Activated CD8-positive, alpha-beta memory T cell treated with anti-CD3 and anti-CD28 coated beads, Interleukin-2, amount 50 U/mL, for 4 hours (primary cell): ENCODE measurements around the gene AUTS2.
"Not testable (repeated sequence)": the region's sequence is repeated elsewhere in the genome, so short reads cannot be mapped to it uniquely, and the experiment has no call there.

ENCODE experiments used
- DNase-seq: peaks from one replicate; pipeline ENCODE4 v3.0.0-alpha.2; 2020

The AUTS2 gene

DNA sequence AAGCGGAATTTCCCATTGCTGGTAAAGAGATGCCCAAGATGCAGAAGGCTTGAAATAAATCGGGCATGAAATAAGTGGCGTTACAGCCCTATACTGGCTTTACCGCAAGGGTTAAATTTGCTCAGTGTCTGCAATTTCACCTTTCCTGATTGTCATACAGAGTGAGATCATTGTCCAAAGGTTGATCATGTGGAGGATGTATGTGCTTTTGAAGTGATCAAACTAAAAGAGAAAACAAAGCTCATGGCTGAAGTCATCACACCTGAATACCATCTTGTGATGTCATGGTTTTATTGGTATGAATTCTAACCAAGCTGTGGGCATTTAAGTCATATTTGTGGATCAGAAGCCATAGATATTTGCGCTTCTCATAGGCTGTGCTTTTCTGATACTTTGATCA lies 635.5 kb downstream of the AUTS2 start:
- no peak for DNase-seq

DNA sequence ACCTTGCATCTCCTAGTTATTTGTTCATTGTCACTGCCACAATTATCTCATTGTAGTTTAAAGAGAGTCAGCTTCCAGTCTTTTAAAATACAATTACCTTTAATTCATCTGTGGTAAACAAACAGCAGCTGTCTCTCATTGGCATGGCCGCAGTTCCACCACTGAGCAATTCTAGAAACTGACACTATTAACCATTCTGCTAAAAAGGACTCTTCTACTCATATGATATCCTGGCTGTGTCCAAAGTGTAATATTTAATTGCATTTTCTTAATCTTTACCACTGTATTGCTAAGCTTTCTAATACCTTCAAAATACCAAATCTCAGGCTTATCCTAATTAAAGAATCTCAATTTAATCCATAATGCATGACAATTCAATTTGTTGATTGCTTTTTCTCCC lies 639.0 kb downstream of the AUTS2 start:
- DNase-seq, result no peak

DNA sequence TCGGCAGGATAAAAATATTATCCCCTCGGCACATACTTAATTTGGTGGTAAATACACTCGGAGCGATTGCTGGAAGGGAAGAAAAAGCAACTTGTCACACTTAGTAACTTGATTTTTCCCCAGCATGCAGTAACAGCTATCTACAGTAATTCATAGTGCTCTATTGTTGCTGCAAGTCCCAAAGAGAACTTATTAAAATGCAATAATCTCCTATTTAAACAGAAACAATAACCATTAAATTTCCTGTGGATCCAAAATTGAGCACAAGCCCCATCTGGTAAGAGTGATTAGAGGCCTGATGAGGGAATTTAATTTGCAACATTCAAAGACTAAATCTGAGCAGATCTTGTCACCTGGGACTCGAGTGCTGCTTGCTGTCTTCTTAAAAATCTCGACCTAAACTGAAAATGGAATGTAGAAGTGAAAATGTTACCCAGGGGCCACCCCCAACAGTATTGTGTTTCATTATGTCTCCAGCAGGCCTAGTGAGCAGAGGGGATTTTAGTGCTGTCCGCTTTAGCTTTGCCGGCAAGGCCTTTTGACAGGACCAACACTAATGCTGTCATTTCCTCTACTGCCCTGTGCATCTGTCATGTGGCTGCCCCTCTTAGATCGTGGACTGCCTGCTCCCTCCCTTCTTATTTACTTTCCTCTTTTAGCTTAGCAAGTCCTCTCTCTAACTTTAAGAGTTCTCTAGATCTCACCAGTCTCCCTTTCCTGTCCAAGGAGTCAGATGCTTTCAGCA lies 639.7 kb downstream of the AUTS2 start:
- DNase-seq, result no peak

DNA sequence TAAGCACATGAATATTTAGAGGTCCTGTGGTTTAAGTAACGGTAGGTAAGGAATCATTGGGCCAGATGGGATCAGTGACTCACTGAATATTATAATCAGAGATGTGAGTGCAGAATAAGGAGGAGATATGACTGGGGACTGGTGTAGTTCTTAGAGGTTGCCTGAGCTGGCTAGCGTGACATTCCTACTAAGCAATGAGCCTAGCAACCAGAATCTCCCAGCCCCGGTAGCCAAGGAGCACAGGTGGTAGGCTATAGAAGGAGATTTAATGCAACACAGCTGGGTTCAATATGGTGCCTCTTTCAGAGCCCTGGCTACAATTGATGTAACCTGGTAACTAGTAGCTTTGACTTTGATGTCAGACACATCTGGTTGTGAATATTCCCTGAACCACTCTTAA lies 641.6 kb downstream of the AUTS2 start:
- DNase-seq, result no peak

- DNase-seq, result no peak
Measured at GRCh38 chr7:70240873-70241272, 642.6 kb downstream of the AUTS2 start.

DNA sequence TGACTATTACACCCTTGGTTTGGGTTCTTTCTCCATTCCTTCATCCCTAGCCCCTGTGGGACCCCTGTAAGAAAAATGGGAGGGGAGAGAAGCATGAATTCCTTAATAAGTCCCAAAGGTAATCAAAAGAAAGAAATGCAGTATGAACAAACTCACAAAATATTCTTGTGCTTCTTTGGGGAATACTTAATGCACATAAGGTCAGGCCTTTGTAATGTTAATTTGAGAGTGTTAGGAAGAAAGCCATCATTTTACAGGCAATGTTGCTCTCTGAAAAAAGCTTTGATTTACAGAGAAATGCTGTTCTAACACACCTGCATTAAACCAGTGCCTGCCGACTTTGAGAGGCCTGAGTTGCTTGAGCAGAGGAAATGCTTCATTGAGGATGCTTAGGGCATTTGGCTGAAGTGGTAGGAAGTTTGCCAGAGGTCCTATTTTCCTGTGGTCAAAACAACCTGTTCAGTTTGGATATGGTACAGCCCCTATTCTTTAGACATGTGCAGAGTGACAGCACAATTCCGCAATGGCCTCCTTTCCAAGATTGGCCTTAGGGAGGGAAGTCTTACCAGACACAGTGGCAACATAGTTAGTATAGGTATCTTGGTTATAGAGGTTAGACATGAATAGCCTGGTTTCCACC lies 643.4 kb downstream of the AUTS2 start:
- no peak for DNase-seq

GRCh38 chr7:70242826-70243225 lies 644.6 kb downstream of the AUTS2 start:
- DNase-seq, result no peak

DNA sequence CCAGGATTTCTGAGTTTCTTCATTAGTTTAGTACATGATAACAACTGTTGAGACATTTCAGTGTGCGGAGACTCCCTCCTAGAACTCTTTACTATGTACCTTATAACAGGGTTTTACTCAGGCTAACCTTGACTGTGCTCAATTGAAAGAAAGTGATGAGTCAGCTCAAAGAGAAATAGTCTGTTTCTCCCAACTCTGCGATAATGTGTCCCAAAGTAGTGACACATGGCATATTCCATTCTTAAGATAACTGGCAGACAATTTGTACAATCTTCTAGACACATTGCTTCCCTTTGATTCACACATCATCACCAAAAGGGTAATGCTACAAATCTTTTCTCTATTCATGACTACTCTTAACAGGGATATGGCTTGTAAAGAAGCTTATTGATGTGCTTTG lies 645.2 kb downstream of the AUTS2 start:
- no peak for DNase-seq

GRCh38 chr7:70257921-70258320 lies 659.6 kb downstream of the AUTS2 start:
- no peak for DNase-seq

GRCh38 chr7:70259502-70259901 lies 661.2 kb downstream of the AUTS2 start:
- no peak for DNase-seq

GRCh38 chr7:70263471-70264255 lies 665.4 kb downstream of the AUTS2 start:
- no peak for DNase-seq

DNA sequence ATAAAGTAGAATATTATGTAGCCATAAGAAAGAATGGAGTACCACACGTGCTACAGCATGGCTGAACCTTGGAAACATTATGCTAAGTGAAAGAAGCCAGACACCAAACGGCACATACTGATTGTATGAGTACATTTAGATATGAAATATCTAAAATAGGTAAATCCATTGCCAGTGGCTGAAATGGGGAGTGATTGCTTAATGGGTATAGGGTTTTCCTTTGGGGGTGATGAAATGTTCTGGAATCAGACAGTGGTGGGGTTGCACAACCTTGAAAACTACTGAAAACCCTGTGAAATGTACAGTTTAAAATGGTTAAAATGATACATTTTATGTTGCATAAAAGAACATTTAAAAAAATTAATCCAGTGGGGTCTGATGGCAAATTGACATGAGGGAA lies 667.9 kb downstream of the AUTS2 start:
- DNase-seq, result no peak

GRCh38 chr7:70267381-70268120 lies 669.3 kb downstream of the AUTS2 start:
- DNase-seq, result no peak

GRCh38 chr7:70268179-70268578 lies 669.9 kb downstream of the AUTS2 start:
- DNase-seq, result no peak

- no peak for DNase-seq
Measured at GRCh38 chr7:70270149-70270548, 671.9 kb downstream of the AUTS2 start.

DNA sequence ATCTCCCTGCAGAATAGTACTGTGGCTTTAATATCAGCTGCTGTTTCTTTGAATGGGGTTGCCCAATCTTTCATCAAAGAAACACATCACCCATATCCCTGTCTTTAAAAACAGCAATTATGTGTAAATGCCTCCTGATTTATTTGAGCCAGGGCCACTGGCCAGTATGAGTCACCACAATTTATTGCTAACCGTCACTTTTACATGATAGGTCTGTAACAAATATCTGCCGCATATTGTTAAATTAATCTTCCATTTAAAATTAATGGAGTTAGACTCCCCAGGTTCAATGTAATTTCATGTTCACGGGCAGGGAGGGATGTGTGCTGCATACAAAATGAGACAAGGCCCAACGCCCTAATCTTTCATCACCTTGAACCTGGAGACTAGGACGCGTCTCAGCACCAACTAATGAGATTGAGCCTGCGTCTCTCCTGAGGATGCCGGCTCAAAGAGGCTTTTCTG lies 673.4 kb downstream of the AUTS2 start:
- no peak for DNase-seq

- DNase-seq, result not testable (repeated sequence)
Measured at GRCh38 chr7:70275570-70275969, 677.3 kb downstream of the AUTS2 start.

DNA sequence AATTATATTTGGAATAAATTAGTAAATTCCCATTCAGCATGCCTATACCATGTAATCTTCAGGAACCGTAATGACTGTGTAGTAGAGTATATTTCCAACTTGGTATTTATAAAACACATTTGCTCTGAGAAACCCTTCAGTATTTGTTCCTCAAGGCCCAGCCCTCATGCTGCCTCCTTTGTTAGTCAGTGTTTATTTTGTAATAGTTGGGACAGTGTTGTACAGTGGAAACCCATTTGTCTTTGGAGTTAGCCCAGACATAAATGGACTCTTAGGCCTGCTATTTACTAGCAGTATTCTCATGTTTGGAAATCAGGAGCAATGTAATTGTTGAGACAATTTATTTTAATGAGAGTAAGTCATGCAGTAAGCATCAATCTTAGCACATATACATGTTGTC lies 686.9 kb downstream of the AUTS2 start:
- no peak for DNase-seq

- no peak for DNase-seq
Measured at GRCh38 chr7:70285854-70286253, 687.6 kb downstream of the AUTS2 start.

- DNase-seq, result no peak
Measured at GRCh38 chr7:70288781-70289456, 690.6 kb downstream of the AUTS2 start.

- no peak for DNase-seq
Measured at GRCh38 chr7:70292716-70293115, 694.4 kb downstream of the AUTS2 start.

- no peak for DNase-seq
Measured at GRCh38 chr7:70294211-70294911, 696.1 kb downstream of the AUTS2 start.
